Parathyroid adenoma (tissue), 2 donors: ENCODE results near the gene RHOH.

Experiments
- H2AFZ ChIP-seq: fragments of 300-600 bp; sonication (generic); one replicate; pipeline ENCODE4 v1.7.0; 2017; ENCODE audit warnings: antibody characterized with exemption, mild to moderate bottlenecking
- H3K27ac ChIP-seq: fragments of 300-600 bp; sonication (generic); one replicate; pipeline ENCODE4 v1.7.0; 2017
- H3K27me3 ChIP-seq: fragments of 300-600 bp; sonication (generic); one replicate; pipeline ENCODE4 v1.7.0; 2017; ENCODE audit warnings: low read length; ENCODE audit not compliant: control insufficient read depth, insufficient read depth
- H3K36me3 ChIP-seq: fragments of 300-600 bp; sonication (generic); one replicate; pipeline ENCODE4 v1.7.0; 2017; ENCODE audit warnings: low read length; ENCODE audit not compliant: control insufficient read depth, insufficient read depth
- H3K4me1 ChIP-seq: fragments of 300-600 bp; sonication (generic); one replicate; pipeline ENCODE4 v1.7.0; 2017; ENCODE audit warnings: control low read depth
- H3K4me2 ChIP-seq: fragments of 300-600 bp; sonication (generic); one replicate; pipeline ENCODE4 v1.7.0; 2017; ENCODE audit warnings: low read length
- H3K4me3 ChIP-seq: fragments of 300-600 bp; sonication (generic); one replicate; pipeline ENCODE4 v1.7.0; 2017; ENCODE audit warnings: low read depth, low read length
- H3K79me2 ChIP-seq: fragments of 300-600 bp; sonication (generic); one replicate; pipeline ENCODE4 v1.7.0; 2017; ENCODE audit warnings: control low read depth
- H3K9ac ChIP-seq: fragments of 300-600 bp; sonication (generic); one replicate; pipeline ENCODE4 v1.7.0; 2017; ENCODE audit warnings: mild to moderate bottlenecking
- H3K9me3 ChIP-seq: fragments of 300-600 bp; sonication (generic); one replicate; pipeline ENCODE4 v1.7.0; 2017; ENCODE audit warnings: low read length; ENCODE audit not compliant: control insufficient read depth
- TF ChIP-seq, protein P1 (sequence below): fragments of 300-600 bp; sonication (generic); IDR thresholded peaks from one replicate; pipeline ENCODE4 v1.7.0; 2017; ENCODE audit warnings: antibody characterized with exemption, mild to moderate bottlenecking
- donor health status: primary hyperparathyroidism.

RHOH gene

DNA sequence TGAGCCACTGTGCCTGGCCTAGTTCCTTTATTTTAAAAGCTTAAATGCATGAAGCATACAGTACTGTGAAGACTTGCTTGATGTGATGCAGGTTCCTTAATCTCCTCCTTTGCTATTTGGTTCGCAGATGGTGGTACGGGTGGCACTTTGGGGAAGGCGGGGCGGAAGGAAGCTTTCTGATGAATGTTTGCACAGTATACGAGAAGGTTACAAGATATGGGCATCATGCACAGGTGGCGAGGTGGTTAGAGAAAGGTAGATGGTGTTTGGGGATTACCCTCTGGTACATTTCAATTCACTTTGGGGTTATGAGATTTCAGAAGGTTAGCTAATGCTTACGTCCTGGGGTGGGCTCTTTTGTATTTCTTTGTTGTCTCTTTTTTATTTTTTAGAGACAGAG lies 17.2 kb downstream of the RHOH start:
- Histone ChIP-seq H3K9me3 (no peaks in the 10 kb centered on the region), H3K4me2 (no peak overlapping the region), H3K4me3 (no peak overlapping the region), H3K4me1 (no peaks in the 10 kb centered on the region), H3K27me3 (no peaks in the 10 kb centered on the region), H3K9ac (no peak overlapping the region), H3K27ac (no peak overlapping the region), H2AFZ (no peak overlapping the region), H3K79me2 (no peaks in the 10 kb centered on the region), H3K36me3 (no peaks in the 10 kb centered on the region)
- TF ChIP-seq, protein P1, sequence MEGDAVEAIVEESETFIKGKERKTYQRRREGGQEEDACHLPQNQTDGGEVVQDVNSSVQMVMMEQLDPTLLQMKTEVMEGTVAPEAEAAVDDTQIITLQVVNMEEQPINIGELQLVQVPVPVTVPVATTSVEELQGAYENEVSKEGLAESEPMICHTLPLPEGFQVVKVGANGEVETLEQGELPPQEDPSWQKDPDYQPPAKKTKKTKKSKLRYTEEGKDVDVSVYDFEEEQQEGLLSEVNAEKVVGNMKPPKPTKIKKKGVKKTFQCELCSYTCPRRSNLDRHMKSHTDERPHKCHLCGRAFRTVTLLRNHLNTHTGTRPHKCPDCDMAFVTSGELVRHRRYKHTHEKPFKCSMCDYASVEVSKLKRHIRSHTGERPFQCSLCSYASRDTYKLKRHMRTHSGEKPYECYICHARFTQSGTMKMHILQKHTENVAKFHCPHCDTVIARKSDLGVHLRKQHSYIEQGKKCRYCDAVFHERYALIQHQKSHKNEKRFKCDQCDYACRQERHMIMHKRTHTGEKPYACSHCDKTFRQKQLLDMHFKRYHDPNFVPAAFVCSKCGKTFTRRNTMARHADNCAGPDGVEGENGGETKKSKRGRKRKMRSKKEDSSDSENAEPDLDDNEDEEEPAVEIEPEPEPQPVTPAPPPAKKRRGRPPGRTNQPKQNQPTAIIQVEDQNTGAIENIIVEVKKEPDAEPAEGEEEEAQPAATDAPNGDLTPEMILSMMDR: no peak

DNA sequence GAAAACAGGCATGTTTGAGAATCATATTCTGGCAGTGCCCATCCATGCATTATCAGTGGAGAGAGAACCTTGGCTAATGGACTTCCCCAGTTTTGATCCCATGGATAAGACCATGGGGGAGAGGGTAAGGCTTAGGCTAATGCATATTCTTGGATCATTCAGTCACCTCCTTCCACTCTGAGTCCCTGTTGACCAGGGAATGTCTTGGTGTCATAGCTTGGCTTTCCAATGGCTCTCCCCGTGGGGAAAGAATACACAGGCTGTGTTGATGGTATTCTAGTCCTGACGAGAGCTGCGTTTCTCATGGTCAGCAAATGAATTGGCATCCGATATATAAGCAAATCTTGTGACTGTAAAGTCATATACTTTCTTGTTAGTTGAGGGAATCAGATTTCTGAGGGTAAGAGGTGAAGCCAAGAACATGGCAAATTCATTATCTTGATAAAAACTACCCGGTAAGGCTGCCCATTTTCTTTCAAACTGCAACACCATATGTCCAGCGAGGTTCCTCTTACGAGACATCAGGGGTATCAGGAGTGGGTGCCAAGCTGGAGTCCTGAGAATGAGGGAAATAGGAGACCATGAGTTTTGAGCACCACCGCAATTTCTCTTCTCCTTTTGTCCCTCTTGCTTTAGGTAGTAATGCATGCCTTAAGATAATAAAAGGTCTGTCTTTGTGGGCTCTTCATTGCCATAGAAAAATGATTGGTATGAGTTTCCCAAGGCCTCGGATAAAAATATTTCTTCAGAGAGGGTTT lies 18.0 kb downstream of the RHOH start:
- no peaks in the 10 kb centered on the region for H3K79me2 ChIP-seq
- TF ChIP-seq, protein P1: no peak
- H3K36me3 ChIP-seq: no peaks in the 10 kb centered on the region
- no peak overlapping the region for H2AFZ ChIP-seq
- no peak overlapping the region for H3K4me3 ChIP-seq
- H3K4me2 ChIP-seq: no peak overlapping the region
- no peak overlapping the region for H3K9ac ChIP-seq
- H3K27me3 ChIP-seq: no peaks in the 10 kb centered on the region
- H3K9me3 ChIP-seq: no peaks in the 10 kb centered on the region
- no peaks in the 10 kb centered on the region for H3K4me1 ChIP-seq
- H3K27ac ChIP-seq: no peak overlapping the region

DNA sequence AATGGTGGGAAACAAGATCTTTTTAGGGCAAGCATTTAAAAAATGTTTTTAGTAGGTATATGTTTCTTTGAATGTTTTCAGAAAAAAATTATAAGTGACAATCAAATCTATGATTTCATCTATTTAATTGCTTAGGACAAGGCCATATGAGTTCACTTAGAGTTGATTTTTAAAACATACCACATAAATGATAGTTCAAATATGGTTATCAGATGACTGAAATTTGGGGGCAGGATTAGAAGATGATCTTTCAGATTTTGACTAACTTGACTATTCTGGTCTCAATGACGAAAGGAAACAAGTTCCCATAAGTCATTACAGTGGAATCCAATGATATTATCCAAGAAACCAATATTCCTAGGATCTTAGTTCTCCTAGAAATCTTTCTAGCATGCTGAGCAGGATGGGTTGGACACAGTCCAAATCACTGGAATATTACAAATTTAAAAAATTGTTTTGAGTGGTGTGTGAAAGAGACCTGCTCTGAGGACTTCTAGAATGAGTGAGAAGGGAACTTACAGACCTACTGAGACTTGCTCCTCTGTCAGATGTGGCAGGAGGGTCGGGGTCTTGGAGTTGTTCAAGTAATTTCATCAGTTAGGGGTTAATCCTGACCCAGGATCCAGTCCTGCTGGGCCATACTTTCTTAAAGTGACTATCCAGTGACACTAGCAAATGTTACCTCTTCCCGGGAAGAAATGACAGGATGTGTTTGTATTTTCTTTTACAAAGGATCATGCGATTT lies 20.0 kb downstream of the RHOH start:
- no peaks in the 10 kb centered on the region for H3K27me3 ChIP-seq
- H3K9me3 ChIP-seq: no peaks in the 10 kb centered on the region

DNA sequence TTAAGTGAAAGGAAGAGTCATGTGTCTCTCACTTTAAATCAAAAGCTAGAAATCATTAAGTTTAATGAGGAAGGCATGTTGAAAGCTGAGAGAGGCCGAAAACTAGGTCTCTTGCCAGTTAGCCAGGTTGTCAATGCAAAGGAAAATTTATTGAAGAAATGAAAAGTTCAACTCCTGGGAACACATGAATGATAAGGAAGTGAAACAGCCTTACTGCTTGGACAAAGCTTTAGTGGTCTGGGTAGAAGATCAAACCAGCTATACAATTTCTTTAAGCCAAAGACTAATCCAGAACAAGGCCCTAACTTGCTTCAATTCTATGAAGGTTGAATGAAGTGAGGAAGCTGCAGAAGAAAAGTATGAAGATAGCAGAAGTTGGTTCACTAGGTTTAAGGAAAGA lies 24.9 kb downstream of the RHOH start:
- Histone ChIP-seq H2AFZ (no peak overlapping the region), H3K27ac (no peak overlapping the region), H3K36me3 (no peaks in the 10 kb centered on the region), H3K9ac (no peak overlapping the region), H3K27me3 (no peaks in the 10 kb centered on the region), H3K4me2 (no peak overlapping the region), H3K79me2 (no peaks in the 10 kb centered on the region), H3K4me1 (no peaks in the 10 kb centered on the region), H3K9me3 (no peaks in the 10 kb centered on the region), H3K4me3 (no peak overlapping the region)
- TF ChIP-seq, protein P1: no peak

More for the DNA sequence above, 20.0 kb downstream of the RHOH start:
- TF ChIP-seq, protein P1: no peak
- H3K4me3 ChIP-seq: no peak overlapping the region
- H2AFZ ChIP-seq: no peak overlapping the region
- no peak overlapping the region for H3K9ac ChIP-seq
- H3K4me2 ChIP-seq: no peak overlapping the region
- no peaks in the 10 kb centered on the region for H3K4me1 ChIP-seq
- H3K36me3 ChIP-seq: no peaks in the 10 kb centered on the region
- no peak overlapping the region for H3K27ac ChIP-seq
- no peaks in the 10 kb centered on the region for H3K79me2 ChIP-seq
